GM18867 (cell line): ENCODE results near the gene SERBP1.

ENCODE experiments used
- ATAC-seq: cut with Tn5 transposase; IDR thresholded peaks from one replicate; pipeline ENCODE4 v1.9.1; 2021; ENCODE audit warnings: mild to moderate bottlenecking, moderate library complexity; ENCODE audit not compliant: unreplicated experiment

Gene SERBP1

DNA sequence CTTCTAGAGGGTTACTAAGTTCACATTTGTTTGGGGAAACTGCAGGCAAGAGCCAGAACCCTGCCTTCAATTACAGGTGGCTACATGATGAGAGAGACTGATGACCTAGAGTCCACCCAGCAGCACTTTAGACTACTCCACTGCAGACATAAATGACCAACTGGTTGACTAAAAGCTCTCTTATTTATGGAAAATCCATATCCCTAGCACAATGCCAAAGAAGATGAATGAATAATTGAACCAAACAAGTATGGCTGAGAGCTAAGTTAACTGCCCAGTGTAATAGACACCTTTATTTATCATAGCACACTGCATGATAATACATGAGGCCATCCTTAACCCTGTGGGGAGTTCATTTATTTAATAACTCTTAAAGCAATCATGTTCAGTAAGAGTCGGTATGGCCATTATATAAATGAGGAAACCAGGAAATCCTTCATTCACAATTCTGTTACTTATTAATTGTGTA, 62.1 kb downstream of the SERBP1 start:
- no peak for ATAC-seq

DNA sequence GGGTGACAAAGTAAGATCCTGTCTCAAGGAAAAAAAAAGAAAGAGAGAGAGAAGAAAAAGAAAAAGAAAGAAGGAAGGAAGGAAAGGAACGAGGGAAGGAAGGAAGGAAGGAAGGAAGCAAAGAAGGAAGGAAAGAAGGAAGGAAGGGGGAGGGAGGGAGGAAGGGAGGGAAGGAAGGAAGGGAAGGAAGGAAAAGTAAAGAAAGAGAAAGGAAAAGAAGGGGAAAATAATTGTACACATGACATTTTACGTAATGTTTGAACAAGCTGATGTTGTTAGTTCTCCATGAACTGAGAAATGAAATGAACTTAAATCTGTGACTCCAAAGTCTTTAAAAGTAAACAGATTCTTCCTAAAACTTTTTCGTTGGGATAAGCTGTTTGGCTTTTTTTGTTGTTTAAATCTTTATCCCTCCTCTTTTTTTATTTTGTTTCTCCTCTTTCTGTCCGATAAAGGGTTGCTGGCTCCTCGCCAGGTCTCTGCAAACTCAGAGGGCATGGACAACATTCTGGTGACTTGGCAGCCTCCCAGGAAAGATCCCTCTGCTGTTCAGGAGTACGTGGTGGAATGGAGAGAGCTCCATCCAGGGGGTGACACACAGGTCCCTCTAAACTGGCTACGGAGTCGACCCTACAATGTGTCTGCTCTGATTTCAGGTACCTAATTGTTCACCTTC, 62.7 kb downstream of the SERBP1 start:
- ATAC-seq = no peak

DNA sequence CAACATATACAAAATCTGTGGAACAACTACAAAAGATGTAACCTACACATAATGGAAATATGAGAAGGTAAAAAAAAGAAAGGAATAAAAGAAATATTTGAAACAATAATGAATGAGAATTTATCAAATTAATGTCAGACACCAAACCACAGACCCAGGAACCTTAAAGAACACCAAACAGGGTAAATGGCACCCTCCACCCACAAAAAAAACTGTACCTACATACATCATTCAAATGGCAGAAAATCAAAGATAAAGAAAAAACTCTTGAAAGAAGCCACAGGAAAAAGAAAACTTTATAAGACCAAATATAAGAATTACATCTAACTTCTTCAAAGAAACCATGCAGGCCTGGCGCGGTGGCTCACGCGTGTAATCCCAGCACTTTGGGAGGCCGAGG, 68.6 kb downstream of the SERBP1 start:
- ATAC-seq = no peak

DNA sequence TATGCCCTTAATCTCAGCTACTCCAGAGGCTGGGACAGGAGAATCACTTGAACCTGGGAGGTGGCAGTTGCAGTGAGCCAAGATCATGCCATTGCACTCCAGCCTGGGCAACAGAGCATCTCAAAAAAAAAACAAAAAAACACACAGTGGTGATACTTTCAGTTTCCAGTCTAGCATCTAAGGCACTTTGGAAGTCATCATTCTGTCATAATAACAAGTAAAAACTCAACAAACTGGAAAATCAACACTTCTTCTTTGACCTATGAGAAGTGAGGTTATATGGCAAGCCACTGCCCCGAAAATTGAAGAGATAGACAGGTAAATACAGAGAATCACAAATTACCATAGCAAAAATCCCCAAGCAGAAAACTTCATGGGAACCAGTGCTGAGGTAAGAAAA, 70.6 kb downstream of the SERBP1 start:
- ATAC-seq = peak; percentile 74
